Astrocyte (in vitro differentiated cells and primary cell): ENCODE results near the gene FUT1.

Source experiments
- CTCF ChIP-seq: IDR thresholded peaks from 2 replicates; pipeline ENCODE4 v1.5.1; 2011; ENCODE audit warnings: low read depth, mild to moderate bottlenecking, inconsistent platforms, low read length, moderate library complexity; ENCODE audit not compliant: insufficient read depth
- EZH2 ChIP-seq: IDR thresholded peaks from 2 replicates; pipeline ENCODE4 v1.6.1; 2012; ENCODE audit warnings: mild to moderate bottlenecking, low read length, inconsistent platforms; ENCODE audit not compliant: insufficient read depth

- TF ChIP-seq CTCF (no peak), EZH2 (no peak)
These were observed 41.3 kb downstream of the FUT1 start for GRCh38 chr19:48711106-48711662.
